Kidney capillary endothelial cell (primary cell): ENCODE measurements around the gene NME7.
"Not testable (repeated sequence)": the region's sequence is repeated elsewhere in the genome, so short reads cannot be mapped to it uniquely, and the experiment has no call there.

Source experiments
- DNase-seq: peaks from one replicate; pipeline ENCODE4 v3.0.0-alpha.2; 2018; ENCODE audit warnings: low spot score

NME7 gene

GRCh38 chr1:169367686-169368405, at the start of gene NME7, which contains the start of gene BLZF1:
Gene NME7 (minus strand): TSS chr1:169367797. CDS start chr1:169367710, 87 bp downstream.
Gene BLZF1 (plus strand): TSS chr1:169368195. CDS start chr1:169369523, 1,328 bp downstream.
- DNase-seq, result peak; percentile 96

GRCh38 chr1:169414952-169415351, 47.4 kb upstream of the NME7 start:
- no peak for DNase-seq

GRCh38 chr1:169408340-169408739, 40.7 kb upstream of the NME7 start:
- not testable (repeated sequence) for DNase-seq

GRCh38 chr1:169402578-169402977, 35.0 kb upstream of the NME7 start:
- DNase-seq, result not testable (repeated sequence)

GRCh38 chr1:169395955-169396354, 28.4 kb upstream of the NME7 start:
- no peak for DNase-seq

GRCh38 chr1:169392406-169392805, 24.8 kb upstream of the NME7 start:
- no peak for DNase-seq

GRCh38 chr1:169390303-169390702, 22.7 kb upstream of the NME7 start:
- DNase-seq, result no peak

- no peak for DNase-seq
Observed at GRCh38 chr1:169387399-169387798, 19.8 kb upstream of the NME7 start.

- DNase-seq, result no peak
Observed at GRCh38 chr1:169383449-169383848, 15.9 kb upstream of the NME7 start.

- no peak for DNase-seq
Observed at GRCh38 chr1:169381162-169381561, 13.6 kb upstream of the NME7 start.

- DNase-seq, result no peak
Observed at GRCh38 chr1:169371404-169371803, 3.8 kb upstream of the NME7 start.

- DNase-seq, result peak; percentile 32
Observed at GRCh38 chr1:169368406-169368769, 791 bp upstream of the NME7 start.

- DNase-seq, result no peak
Observed at GRCh38 chr1:169367096-169367685, 406 bp downstream of the NME7 start.

- DNase-seq, result no peak
Observed at GRCh38 chr1:169364948-169365347, 2.6 kb downstream of the NME7 start.

- DNase-seq, result peak; percentile 58
Observed at GRCh38 chr1:169363046-169363730, 4.4 kb downstream of the NME7 start.

- no peak for DNase-seq
Observed at GRCh38 chr1:169361281-169361680, 6.3 kb downstream of the NME7 start.

- no peak for DNase-seq
Observed at GRCh38 chr1:169360415-169360814, 7.2 kb downstream of the NME7 start.

- DNase-seq, result peak; percentile 75
Observed at GRCh38 chr1:169348383-169349036, 19.1 kb downstream of the NME7 start.

- DNase-seq, result no peak
Observed at GRCh38 chr1:169347688-169348382, 19.8 kb downstream of the NME7 start.

GRCh38 chr1:169346036-169346589, 21.5 kb downstream of the NME7 start:
- no peak for DNase-seq

- no peak for DNase-seq
Observed at GRCh38 chr1:169345511-169345910, 22.1 kb downstream of the NME7 start.

- not testable (repeated sequence) for DNase-seq
Observed at GRCh38 chr1:169342096-169342495, 25.5 kb downstream of the NME7 start.
